K562 (cell line): ENCODE results near the gene NECTIN2. TPM values are rescaled to one million over a fixed set of nuclear protein-coding genes. Genes with fewer than 3 reads are reported as not detected.

Source experiments
- AFF1 ChIP-seq, 2 experiments: fragments of 450-650 bp; IDR thresholded peaks; 2 replicates each; pipeline ENCODE4 v1.6.1; 2018; ENCODE audit warnings: mild to moderate bottlenecking in 2 of 2, low read depth in 1 of 2; ENCODE audit not compliant: partially characterized antibody in 2 of 2
- BHLHE40 ChIP-seq: IDR thresholded peaks from 2 replicates; pipeline ENCODE4 v1.6.1; 2011; ENCODE audit warnings: low read length, improper control_type of control experiment
- E2F6 ChIP-seq, 2 experiments: IDR thresholded peaks; 2 replicates each; pipeline ENCODE4 v1.6.1; 2011; ENCODE audit warnings: borderline replicate concordance in 1 of 2, control low read depth in 1 of 2, low read depth in 1 of 2, low read length in 1 of 2, mild to moderate bottlenecking in 1 of 2, mixed read lengths in 1 of 2, moderate library complexity in 1 of 2; ENCODE audit not compliant: insufficient read depth in 1 of 2, insufficient read length in 1 of 2, poor library complexity in 1 of 2, severe bottlenecking in 1 of 2; ENCODE audit errors: extremely low read depth in 1 of 2
- FOXK2 ChIP-seq, 2 experiments: fragments of 450-650 bp; IDR thresholded peaks in 1 of 2; conservative IDR thresholded peaks in 1 of 2; 2 replicates each; pipeline ENCODE4 v1.6.1; 2016; ENCODE audit warnings: low read depth in 2 of 2, mild to moderate bottlenecking in 1 of 2
- GTF2F1 ChIP-seq: IDR thresholded peaks from 2 replicates; pipeline ENCODE4 v1.6.1; 2011; ENCODE audit warnings: low read depth, low read length, improper control_type of control experiment
- NKRF ChIP-seq: fragments of 450-650 bp; IDR thresholded peaks from 2 replicates; pipeline ENCODE4 v1.6.1; 2016; ENCODE audit warnings: borderline replicate concordance
- RNF2 ChIP-seq: sonication (generic); IDR thresholded peaks from 2 replicates; pipeline ENCODE4 v1.6.1; 2016
- SMAD4 ChIP-seq: fragments of 250-450 bp; sonication (Bioruptor Pico); conservative IDR thresholded peaks from 2 replicates; pipeline ENCODE4 v1.8.0; 2021; ENCODE audit warnings: inconsistent platforms, mild to moderate bottlenecking, moderate library complexity
- TARDBP ChIP-seq: fragments of 450-650 bp; IDR thresholded peaks from 2 replicates; pipeline ENCODE4 v1.6.1; 2016
- ZNF263 ChIP-seq: sonication (generic); formaldehyde crosslinking; IDR thresholded peaks from 2 replicates; pipeline ENCODE4 v1.8.0; 2022; ENCODE audit warnings: mild to moderate bottlenecking, missing genetic modification reagents, borderline replicate concordance
- ZSCAN29 ChIP-seq: fragments of 450-650 bp; IDR thresholded peaks from 2 replicates; pipeline ENCODE4 v1.6.1; 2017
- polyA plus RNA-seq, 8 experiments: library from polyadenylated mRNA; depleted of rRNA in 4 of 8; stranded (reverse) in 5 of 8; unstranded in 3 of 8; fragments of >200 nt; fragmentation: Nextera tagmentation in 2 of 8; fragmentation: Illumina TruSeq in 1 of 8; extraction: Ambion mirVana in 2 of 8; extraction: Trizol in 1 of 8; gene quantifications; 2 replicates each; pipeline versions ENCODE4 v1.2.1 to v1.2.3, GENCODE V29; 2011 to 2014; ENCODE audit warnings: inconsistent platforms in 1 of 8, missing spikeins in 1 of 8
- total RNA-seq, 7 experiments: library from RNA; depleted of rRNA in 6 of 7; stranded (reverse); fragments of >200 nt in 6 of 7; fragmentation: Illumina TruSeq in 2 of 7; extraction: Trizol in 2 of 7; gene quantifications; 2 replicates each; pipeline versions ENCODE4 v1.2.1 to v1.2.3, GENCODE V29; 2011 to 2021; ENCODE audit warnings: low replicate concordance in 1 of 7
- TF ChIP-seq, protein P1 (sequence below): sonication (generic); formaldehyde crosslinking; IDR thresholded peaks from 2 replicates; pipeline ENCODE4 v1.8.1; 2023; ENCODE audit warnings: mild to moderate bottlenecking, missing genetic modification reagents, moderate library complexity
- TF ChIP-seq, protein P2 (sequence below): sonication (generic); formaldehyde crosslinking; IDR thresholded peaks from 2 replicates; pipeline ENCODE4 v1.8.0; 2023; ENCODE audit warnings: mild to moderate bottlenecking, missing genetic modification reagents

Gene NECTIN2
- total and polyA plus RNA-seq, 9 of the 15 experiments (the other 6 are each of a cell fraction or from before 2014, with no cell fraction given), result 3.9 to 94.9 (median 34.9) TPM

DNA sequence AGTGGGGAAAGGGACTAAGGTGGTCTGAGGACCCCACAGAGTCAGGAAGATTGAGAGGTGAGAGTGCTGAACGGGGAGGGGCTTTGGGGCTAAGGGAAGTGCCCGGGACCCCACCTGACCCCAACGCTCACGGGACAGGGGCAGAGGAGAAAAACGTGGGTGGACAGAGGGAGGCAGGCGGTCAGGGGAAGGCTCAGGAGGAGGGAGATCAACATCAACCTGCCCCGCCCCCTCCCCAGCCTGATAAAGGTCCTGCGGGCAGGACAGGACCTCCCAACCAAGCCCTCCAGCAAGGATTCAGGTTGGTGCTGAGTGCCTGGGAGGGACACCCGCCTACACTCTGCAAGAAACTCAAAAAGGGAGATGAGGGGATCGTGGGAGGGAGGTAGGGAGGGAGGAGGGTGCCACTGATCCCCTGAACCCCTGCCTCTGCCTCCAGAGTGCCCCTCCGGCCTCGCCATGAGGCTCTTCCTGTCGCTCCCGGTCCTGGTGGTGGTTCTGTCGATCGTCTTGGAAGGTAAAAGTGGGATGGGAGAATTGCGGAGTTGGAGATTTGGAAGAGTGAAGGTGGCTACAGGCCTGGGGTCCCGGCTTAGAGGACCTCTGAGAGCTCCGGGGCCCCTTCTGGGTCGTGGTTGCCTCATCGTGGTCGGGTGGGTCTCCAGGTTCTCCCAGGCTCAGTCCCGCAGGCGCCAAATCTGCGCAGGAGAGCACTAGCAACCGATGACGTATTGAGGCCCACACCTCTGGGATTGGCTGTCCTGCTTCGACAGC lies 68.5 kb downstream of the NECTIN2 start, which contains the start of gene APOC1 (continued):
- TF ChIP-seq AFF1 (IDR thresholded peaks at IDR 0.05; ENCODE audit: low read depth in 1 of 2, partially characterized antibody in 2 of 2) (peak in 1 of 2 experiments; percentile 23), NKRF (peak; percentile 70; the same call in 1 of the 2 replicates), ZSCAN29 (0 out of 2 replicates have a peak, but pooled peaks have one; percentile 26), RNF2 (0 out of 2 replicates have a peak, but pooled peaks have one; percentile 19), GTF2F1 (peak; percentile 92; the same call in 1 of the 2 replicates), ZNF263 (CRISPR knock-in tag) (peak; percentile 93), E2F6 (IDR thresholded peaks at IDR 0.05; ENCODE audit: borderline replicate concordance in 1 of 2, extremely low read depth in 1 of 2, insufficient read depth in 1 of 2, insufficient read length in 1 of 2, low read depth in 1 of 2, low read length in 1 of 2, poor library complexity in 1 of 2, severe bottlenecking in 1 of 2) (peak; percentile 31 to 47), FOXK2 (conservative IDR thresholded peaks at IDR 0.05 in 1 of 2, IDR thresholded peaks at IDR 0.05 in 1 of 2; ENCODE audit: low read depth in 2 of 2) (peak; percentile 36 to 49; a peak in 2 of 4 replicates), TARDBP (peak; percentile 70), BHLHE40 (peak; percentile 31), SMAD4 (CRISPR knock-in tag) (0 out of 2 replicates have a peak, but pooled peaks have one; percentile 52)
- TF ChIP-seq, protein P1, sequence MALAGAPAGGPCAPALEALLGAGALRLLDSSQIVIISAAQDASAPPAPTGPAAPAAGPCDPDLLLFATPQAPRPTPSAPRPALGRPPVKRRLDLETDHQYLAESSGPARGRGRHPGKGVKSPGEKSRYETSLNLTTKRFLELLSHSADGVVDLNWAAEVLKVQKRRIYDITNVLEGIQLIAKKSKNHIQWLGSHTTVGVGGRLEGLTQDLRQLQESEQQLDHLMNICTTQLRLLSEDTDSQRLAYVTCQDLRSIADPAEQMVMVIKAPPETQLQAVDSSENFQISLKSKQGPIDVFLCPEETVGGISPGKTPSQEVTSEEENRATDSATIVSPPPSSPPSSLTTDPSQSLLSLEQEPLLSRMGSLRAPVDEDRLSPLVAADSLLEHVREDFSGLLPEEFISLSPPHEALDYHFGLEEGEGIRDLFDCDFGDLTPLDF (CRISPR knock-in tag), result peak; percentile 71
- TF ChIP-seq, protein P2, sequence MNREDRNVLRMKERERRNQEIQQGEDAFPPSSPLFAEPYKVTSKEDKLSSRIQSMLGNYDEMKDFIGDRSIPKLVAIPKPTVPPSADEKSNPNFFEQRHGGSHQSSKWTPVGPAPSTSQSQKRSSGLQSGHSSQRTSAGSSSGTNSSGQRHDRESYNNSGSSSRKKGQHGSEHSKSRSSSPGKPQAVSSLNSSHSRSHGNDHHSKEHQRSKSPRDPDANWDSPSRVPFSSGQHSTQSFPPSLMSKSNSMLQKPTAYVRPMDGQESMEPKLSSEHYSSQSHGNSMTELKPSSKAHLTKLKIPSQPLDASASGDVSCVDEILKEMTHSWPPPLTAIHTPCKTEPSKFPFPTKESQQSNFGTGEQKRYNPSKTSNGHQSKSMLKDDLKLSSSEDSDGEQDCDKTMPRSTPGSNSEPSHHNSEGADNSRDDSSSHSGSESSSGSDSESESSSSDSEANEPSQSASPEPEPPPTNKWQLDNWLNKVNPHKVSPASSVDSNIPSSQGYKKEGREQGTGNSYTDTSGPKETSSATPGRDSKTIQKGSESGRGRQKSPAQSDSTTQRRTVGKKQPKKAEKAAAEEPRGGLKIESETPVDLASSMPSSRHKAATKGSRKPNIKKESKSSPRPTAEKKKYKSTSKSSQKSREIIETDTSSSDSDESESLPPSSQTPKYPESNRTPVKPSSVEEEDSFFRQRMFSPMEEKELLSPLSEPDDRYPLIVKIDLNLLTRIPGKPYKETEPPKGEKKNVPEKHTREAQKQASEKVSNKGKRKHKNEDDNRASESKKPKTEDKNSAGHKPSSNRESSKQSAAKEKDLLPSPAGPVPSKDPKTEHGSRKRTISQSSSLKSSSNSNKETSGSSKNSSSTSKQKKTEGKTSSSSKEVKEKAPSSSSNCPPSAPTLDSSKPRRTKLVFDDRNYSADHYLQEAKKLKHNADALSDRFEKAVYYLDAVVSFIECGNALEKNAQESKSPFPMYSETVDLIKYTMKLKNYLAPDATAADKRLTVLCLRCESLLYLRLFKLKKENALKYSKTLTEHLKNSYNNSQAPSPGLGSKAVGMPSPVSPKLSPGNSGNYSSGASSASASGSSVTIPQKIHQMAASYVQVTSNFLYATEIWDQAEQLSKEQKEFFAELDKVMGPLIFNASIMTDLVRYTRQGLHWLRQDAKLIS, result peak; percentile 28; the same call in 1 of the 2 replicates
